OCI-LY7 (cell line): ENCODE data around the gene PPM1H. TPM values are rescaled to one million over a fixed set of nuclear protein-coding genes. Genes with fewer than 3 reads are reported as not detected.

Experiments
- BruUV-seq: library from RNA; stranded (reverse); fragments of 400-500 nt; replicated peaks from 2 replicates; lab custom pipeline; 2021; lab: Mats Ljungman, UMichigan
- CTCF ChIA-PET: fragments of 300-600 bp; sonication (Branson Sonifier 250); formaldehyde crosslinking; loops from one replicate; lab custom pipeline; 2022; ENCODE audit warnings: antibody characterized with exemption; ENCODE audit not compliant: unreplicated experiment; lab: Charles Lee
- POLR2A ChIA-PET: fragments of 300-600 bp; sonication (Branson Sonifier 250); formaldehyde crosslinking; loops from one replicate; lab custom pipeline; 2022; ENCODE audit warnings: antibody characterized with exemption; lab: Charles Lee
- DNase-seq: peaks from one replicate; pipeline ENCODE4 v3.0.0-alpha.2; 2015; ENCODE audit warnings: low spot score
- H2AFZ ChIP-seq: fragments of 200-600 bp; sonication (generic), shearing (Covaris generic); 2 replicates; pipeline ENCODE4 v1.6.1; 2014; ENCODE audit warnings: mild to moderate bottlenecking, antibody characterized with exemption, low read length, moderate library complexity
- H3K27ac ChIP-seq: fragments of 200-600 bp; sonication (generic); 2 replicates; pipeline ENCODE4 v1.5.1; 2014; ENCODE audit warnings: mixed run types, low read depth, mild to moderate bottlenecking, moderate library complexity, low read length, inconsistent platforms; ENCODE audit not compliant: poor library complexity, severe bottlenecking
- H3K36me3 ChIP-seq: fragments of 200-600 bp; sonication (generic); 2 replicates; pipeline ENCODE4 v1.6.1; 2014; ENCODE audit warnings: mild to moderate bottlenecking, antibody characterized with exemption, low read length, moderate library complexity, mixed read lengths; ENCODE audit not compliant: insufficient read depth
- H3K4me1 ChIP-seq: fragments of 200-600 bp; sonication (generic); 2 replicates; pipeline ENCODE4 v1.5.1; 2014; ENCODE audit warnings: mild to moderate bottlenecking, low read length; ENCODE audit not compliant: insufficient read depth, poor library complexity, severe bottlenecking
- H3K4me2 ChIP-seq: fragments of 200-600 bp; sonication (generic); 2 replicates; pipeline ENCODE4 v1.6.1; 2014; ENCODE audit warnings: mild to moderate bottlenecking, low read length
- H3K4me3 ChIP-seq: fragments of 200-600 bp; sonication (generic); 2 replicates; pipeline ENCODE4 v1.5.1; 2014; ENCODE audit warnings: mild to moderate bottlenecking, low read depth, low read length; ENCODE audit not compliant: poor library complexity, severe bottlenecking
- H3K79me2 ChIP-seq: fragments of 200-600 bp; sonication (generic); 2 replicates; pipeline ENCODE4 v1.6.1; 2016; ENCODE audit warnings: low read depth, mild to moderate bottlenecking, low read length, moderate library complexity, mixed read lengths; ENCODE audit not compliant: insufficient read depth
- H3K9me2 ChIP-seq: fragments of 200-600 bp; sonication (generic); 2 replicates; pipeline ENCODE4 v1.6.1; 2016; ENCODE audit warnings: mild to moderate bottlenecking, low read length, mixed read lengths; ENCODE audit not compliant: insufficient read depth
- H3K9me3 ChIP-seq: fragments of 200-600 bp; sonication (generic); 2 replicates; pipeline ENCODE4 v1.6.1; 2014; ENCODE audit warnings: mild to moderate bottlenecking, mixed run types, low read length, mixed read lengths
- H4K20me1 ChIP-seq: fragments of 200-600 bp; sonication (generic); 2 replicates; pipeline ENCODE4 v1.6.1; 2014; ENCODE audit warnings: mild to moderate bottlenecking, antibody characterized with exemption, low read length, moderate library complexity, mixed read lengths; ENCODE audit not compliant: insufficient read depth
- CTCF ChIP-seq: fragments of 200-600 bp; sonication (generic); conservative IDR thresholded peaks from 2 replicates; pipeline ENCODE4 v1.5.1; 2014; ENCODE audit warnings: mild to moderate bottlenecking, antibody characterized with exemption, low read length, moderate library complexity, mixed read lengths
- EZH2phosphoT487 ChIP-seq: fragments of 200-600 bp; sonication (generic); IDR thresholded peaks from 2 replicates; pipeline ENCODE4 v1.6.1; 2018; ENCODE audit warnings: low read depth, borderline replicate concordance, mild to moderate bottlenecking, mixed run types, antibody characterized with exemption, low read length, moderate library complexity, mixed read lengths
- intact Hi-C: fragments of 100-400 bp; cut with micrococcal nuclease; formaldehyde crosslinking; loops from one replicate; pipeline ENCODE4 v1.10.0; 2022; ENCODE audit not compliant: unreplicated experiment
- total RNA-seq, 2 experiments: library from RNA; depleted of rRNA in 1 of 2; stranded (reverse); fragments of >200 nt in 1 of 2; shearing (Covaris generic) in 1 of 2; gene quantifications; 2 replicates each; pipeline ENCODE4 v1.2.3, GENCODE V29; 2014 to 2022

Gene PPM1H
- total RNA-seq, 2 experiments from 2014 or later: 2.0 to 3.4 TPM

- CTCF ChIA-PET: no interaction called here
These were observed 280.4 kb downstream of the PPM1H start for GRCh38 chr12:62654326-62655241.

GRCh38 chr12:62653740-62654139 lies 281.2 kb downstream of the PPM1H start:
- no peak overlapping the region for H3K4me2 ChIP-seq
- no peak overlapping the region for H3K4me3 ChIP-seq
- H3K9me2 ChIP-seq: no peaks in the 10 kb centered on the region
- H3K4me1 ChIP-seq: no peaks in the 10 kb centered on the region
- DNase-seq: no peak
- POLR2A ChIA-PET: interaction anchor here (0.7 to 1.2 kb wide), 2 partner anchors 62 to 138 kb away, joined by 3 to 6 read pairs; no protein-coding TSS in a partner anchor
- TF ChIP-seq CTCF (no peak), EZH2phosphoT487 (no peak)
- H3K9me3 ChIP-seq: no peaks in the 10 kb centered on the region
- no peak overlapping the region for H3K27ac ChIP-seq
- CTCF ChIA-PET: no interaction called here
- no TSS peak for BruUV-seq
- no peaks in the 10 kb centered on the region for H3K79me2 ChIP-seq
- H2AFZ ChIP-seq: no peak overlapping the region
- no peaks in the 10 kb centered on the region for H4K20me1 ChIP-seq
- H3K36me3 ChIP-seq: no peaks in the 10 kb centered on the region
- intact Hi-C loops: no loop called here

More at GRCh38 chr12:62654326-62655241, 280.4 kb downstream of the PPM1H start:
- POLR2A ChIA-PET: no interaction called here
- Histone ChIP-seq H3K4me3 (no peak overlapping the region), H4K20me1 (no peaks in the 10 kb centered on the region), H3K9me3 (no peaks in the 10 kb centered on the region), H3K9me2 (no peaks in the 10 kb centered on the region), H3K4me2 (no peak overlapping the region), H3K27ac (no peak overlapping the region), H3K4me1 (no peaks in the 10 kb centered on the region), H3K36me3 (no peaks in the 10 kb centered on the region), H3K79me2 (no peaks in the 10 kb centered on the region), H2AFZ (no peak overlapping the region)
- intact Hi-C loops: no loop called here
- BruUV-seq: no TSS peak
- no peak for DNase-seq
- no peak for TF ChIP-seq EZH2phosphoT487
- no peak for TF ChIP-seq CTCF

- Histone ChIP-seq H3K9me2 (no peaks in the 10 kb centered on the region), H3K4me2 (no peak overlapping the region), H3K9me3 (no peaks in the 10 kb centered on the region), H3K36me3 (no peaks in the 10 kb centered on the region), H3K4me1 (no peaks in the 10 kb centered on the region), H4K20me1 (no peaks in the 10 kb centered on the region), H3K27ac (no peak overlapping the region), H3K4me3 (no peak overlapping the region), H3K79me2 (no peaks in the 10 kb centered on the region), H2AFZ (no peak overlapping the region)
- ChIA-PET POLR2A (interaction anchor here (0.7 to 1.2 kb wide), 3 partner anchors 53 to 139 kb away, joined by 3 to 6 read pairs (median 3); no protein-coding TSS in a partner anchor), CTCF (no interaction called here)
- intact Hi-C loops: no loop called here
- TF ChIP-seq CTCF (no peak), EZH2phosphoT487 (no peak)
- no peak for DNase-seq
- no TSS peak for BruUV-seq
These were observed 281.6 kb downstream of the PPM1H start for GRCh38 chr12:62653304-62653703.
